ENCODE results near the gene TSEN54. TPM values are rescaled to one million over a fixed set of nuclear protein-coding genes. Genes with fewer than 3 reads are reported as not detected.

Gene TSEN54
- total and polyA plus RNA-seq, 2 experiments from 2014 or later: 45.9 to 62.5 TPM

- TF ChIP-seq ZNF462 (CRISPR knock-in tag; IDR thresholded peaks at IDR 0.05): no peak
Observed at GRCh38 chr17:75571885-75572215, 55.5 kb downstream of the TSEN54 start (continued).

DNA sequence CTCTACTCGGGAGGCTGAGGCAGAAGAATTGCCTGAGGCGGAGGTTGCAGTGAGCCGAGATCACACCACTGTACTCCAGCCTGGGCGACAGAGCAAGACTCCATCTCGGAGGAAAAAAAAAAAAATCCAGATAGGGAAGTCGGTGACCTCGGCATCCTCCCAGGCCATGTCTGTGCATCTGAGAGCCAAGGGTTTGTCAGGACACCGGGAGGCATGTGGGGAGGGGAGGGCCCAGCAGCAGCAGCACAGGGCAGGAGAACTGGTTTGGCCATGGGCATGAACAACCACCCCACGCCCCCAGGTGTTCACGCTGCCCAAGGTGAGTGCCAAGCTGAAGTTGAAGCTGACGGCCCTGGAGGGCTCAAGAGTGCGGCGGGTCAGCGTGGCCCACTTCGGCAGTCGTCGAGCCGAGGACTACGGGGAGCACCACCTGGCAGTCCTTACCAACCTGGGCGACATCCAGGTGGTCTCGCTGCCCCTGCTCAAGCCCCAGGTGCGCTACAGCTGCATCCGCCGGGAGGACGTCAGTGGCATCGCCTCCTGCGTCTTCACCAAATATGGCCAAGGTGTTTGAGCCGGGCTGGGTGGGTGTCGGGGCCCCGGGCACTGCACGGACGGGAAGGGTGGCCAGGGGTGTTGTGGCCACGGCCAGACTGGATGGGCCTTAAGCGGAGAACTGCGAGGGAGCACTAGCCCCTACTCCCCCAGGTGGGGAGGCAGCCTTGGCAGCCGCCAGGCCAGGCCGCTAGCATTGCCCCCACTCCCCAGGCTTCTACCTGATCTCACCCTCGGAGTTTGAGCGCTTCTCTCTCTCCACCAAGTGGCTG lies 56.6 kb downstream of the TSEN54 start:
- H3K27me3 Mint-ChIP-seq (ENCODE audit: insufficient read depth, low read depth, poor library complexity): peaks cover 1% of the 10 kb centered on the region
- Histone ChIP-seq H3K27ac (ENCODE audit: low read depth) (no peak overlapping the region), H3K4me3 (no peak overlapping the region), H3K27me3 (ENCODE audit: insufficient read depth) (no peaks in the 10 kb centered on the region), H4K20me1 (replicated peaks; ENCODE audit: insufficient read depth) (no peaks in the 10 kb centered on the region), H3K4me2 (no peak overlapping the region), H3K79me2 (replicated peaks; ENCODE audit: insufficient read depth) (no peaks in the 10 kb centered on the region), H3K4me1 (ENCODE audit: insufficient read depth) (no peaks in the 10 kb centered on the region), H3K9me2 (ENCODE audit: insufficient read depth) (no peaks in the 10 kb centered on the region), H2AFZ (no peak overlapping the region), H3K36me3 (ENCODE audit: insufficient read depth) (no peaks in the 10 kb centered on the region), H3F3A (replicated peaks; ENCODE audit: low read depth) (no peaks in the 10 kb centered on the region)
- no peaks in the 10 kb centered on the region for H3K9me3 Mint-ChIP-seq
- no peak overlapping the region for H3K4me3 Mint-ChIP-seq
- ATAC-seq (no peak), DNase-seq (ENCODE audit: low spot score) (no peak)
- H3K27ac Mint-ChIP-seq: no peak overlapping the region
- no peaks in the 10 kb centered on the region; the same call in 2 of the 3 replicates for H3K4me1 Mint-ChIP-seq
- peaks cover 3% of the 10 kb centered on the region; the same call in 1 of the 3 replicates for H3K36me3 Mint-ChIP-seq (ENCODE audit: low read depth)
- TF ChIP-seq, protein P1, sequence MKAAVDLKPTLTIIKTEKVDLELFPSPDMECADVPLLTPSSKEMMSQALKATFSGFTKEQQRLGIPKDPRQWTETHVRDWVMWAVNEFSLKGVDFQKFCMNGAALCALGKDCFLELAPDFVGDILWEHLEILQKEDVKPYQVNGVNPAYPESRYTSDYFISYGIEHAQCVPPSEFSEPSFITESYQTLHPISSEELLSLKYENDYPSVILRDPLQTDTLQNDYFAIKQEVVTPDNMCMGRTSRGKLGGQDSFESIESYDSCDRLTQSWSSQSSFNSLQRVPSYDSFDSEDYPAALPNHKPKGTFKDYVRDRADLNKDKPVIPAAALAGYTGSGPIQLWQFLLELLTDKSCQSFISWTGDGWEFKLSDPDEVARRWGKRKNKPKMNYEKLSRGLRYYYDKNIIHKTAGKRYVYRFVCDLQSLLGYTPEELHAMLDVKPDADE (IDR thresholded peaks at IDR 0.05): no peak
- TF ChIP-seq EZH2 (IDR thresholded peaks at IDR 0.05; ENCODE audit: low read depth, unreplicated experiment): no peak
- no peak for TF ChIP-seq CTCF (conservative IDR thresholded peaks at IDR 0.05; ENCODE audit: low read depth in 2 of 2)
- TF ChIP-seq NANOG (IDR thresholded peaks at IDR 0.05; ENCODE audit: borderline replicate concordance): no peak
- TF ChIP-seq REST (IDR thresholded peaks at IDR 0.05; ENCODE audit: unreplicated experiment): no peak
- TF ChIP-seq ZNF331 (CRISPR knock-in tag; IDR thresholded peaks at IDR 0.05; ENCODE audit: low read depth): no peak
- no peak for TF ChIP-seq CREB1 (CRISPR knock-in tag; IDR thresholded peaks at IDR 0.05; ENCODE audit: low read depth)
- TF ChIP-seq ZNF114 (CRISPR knock-in tag; IDR thresholded peaks at IDR 0.05): no peak
- no peak for TF ChIP-seq EZH2phosphoT487 (IDR thresholded peaks at IDR 0.05; ENCODE audit: unreplicated experiment)
- no peak for TF ChIP-seq JUNB (IDR thresholded peaks at IDR 0.05; ENCODE audit: unreplicated experiment)

Measured in GM23338 (cell line).